ENCODE data around the gene TMTC2. TPM values are rescaled to one million over a fixed set of nuclear protein-coding genes. Genes with fewer than 3 reads are reported as not detected.

Gene TMTC2
- polyA plus RNA-seq, 6 donors from 2014 or later = 0.13 to 0.49 (median 0.17) TPM; not detected in 3

DNA sequence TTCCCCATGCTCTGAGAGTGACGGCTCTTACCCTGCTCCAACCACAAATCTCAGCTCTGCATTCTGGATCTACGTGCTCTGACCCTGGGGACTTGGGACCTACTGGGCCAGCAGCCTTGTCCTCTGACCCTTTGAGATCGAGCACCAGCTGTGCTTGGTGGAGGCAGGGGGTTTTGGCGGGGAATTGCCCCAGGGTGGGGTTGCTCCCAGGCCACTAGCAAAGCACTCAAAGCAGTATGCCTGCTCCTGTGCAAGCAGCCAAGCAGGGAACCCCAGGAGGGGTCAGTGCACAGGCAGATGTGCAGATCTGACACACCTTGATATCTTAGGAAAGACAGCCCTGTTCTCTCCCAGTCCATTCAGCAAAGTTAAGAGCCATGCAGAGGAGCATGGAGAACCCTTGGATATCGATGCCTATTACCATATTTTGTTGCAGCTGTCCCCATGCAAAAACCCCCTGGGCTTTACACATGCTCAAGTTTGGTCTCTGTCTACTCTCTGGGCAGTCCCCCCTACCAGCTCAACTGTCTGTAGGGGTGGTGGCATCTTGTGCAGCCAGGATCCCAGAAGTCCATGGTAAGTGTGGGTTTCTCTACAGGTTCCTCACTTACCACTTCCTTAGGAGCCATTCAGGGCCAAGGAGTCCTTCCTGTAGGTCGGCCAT, 319.0 kb downstream of the TMTC2 start:
- Mint-ChIP-seq H3K4me1 (peaks cover 0 to 10% (median 4%) of the 10 kb centered on the region in 3 donors), H3K36me3 (peaks cover 19 to 27% of the 10 kb centered on the region in 2 donors), H3K4me3 (no peak overlapping the region), H3K9me3 (peaks cover 17 to 38% (median 23%) of the 10 kb centered on the region in 7 donors), H3K27me3 (no peaks in the 10 kb centered on the region), H3K27ac (no peak overlapping the region)
- DNase-seq (no peak), ATAC-seq (ENCODE audit: low read depth in 2 of 2) (no peak)

- no peak for ATAC-seq (ENCODE audit: low read depth in 2 of 2)
- no peak for DNase-seq
- Mint-ChIP-seq H3K4me1 (peaks cover 0 to 10% (median 4%) of the 10 kb centered on the region in 3 donors), H3K9me3 (peaks cover 17 to 46% (median 26%) of the 10 kb centered on the region in 7 donors), H3K4me3 (no peak overlapping the region), H3K27ac (no peak overlapping the region), H3K27me3 (no peaks in the 10 kb centered on the region), H3K36me3 (peaks cover 11 to 35% of the 10 kb centered on the region in 2 donors)
Measured at GRCh38 chr12:83008703-83009102, 322.0 kb downstream of the TMTC2 start.

DNA sequence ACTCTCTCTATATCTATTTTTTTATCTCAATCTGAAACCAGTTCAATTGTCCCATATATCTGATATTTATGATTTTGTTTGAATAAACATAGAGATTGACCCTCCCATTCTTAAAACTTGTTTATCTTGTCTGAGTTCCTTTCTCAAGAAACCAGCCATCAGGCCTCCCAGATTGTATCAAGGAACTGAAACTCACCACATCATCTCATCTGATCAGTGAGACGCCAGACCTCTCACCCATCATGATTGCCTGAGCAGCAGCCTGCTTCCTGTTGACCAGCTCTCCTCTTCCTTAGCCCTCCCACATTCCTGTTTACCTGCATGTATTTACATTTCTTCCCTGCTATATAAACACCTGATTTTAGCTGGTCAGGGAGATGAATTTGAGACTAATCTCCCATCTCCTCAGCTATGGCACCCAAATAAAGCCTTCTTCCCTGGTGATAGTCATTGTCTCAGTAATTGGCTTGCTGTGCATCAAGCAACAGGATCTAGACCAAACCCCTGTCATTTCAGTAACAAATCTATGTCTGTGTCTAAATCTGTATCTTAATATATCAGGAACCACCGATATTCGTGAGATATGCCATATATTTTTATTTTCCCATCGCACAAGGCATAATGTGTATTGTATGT, 323.6 kb downstream of the TMTC2 start:
- peaks cover 17 to 46% (median 26%) of the 10 kb centered on the region in 7 donors for H3K9me3 Mint-ChIP-seq
- peaks cover 11 to 35% of the 10 kb centered on the region in 2 donors for H3K36me3 Mint-ChIP-seq
- no peak for DNase-seq
- no peak overlapping the region for H3K4me3 Mint-ChIP-seq
- peak overlapping the region in 2 of 6 donors; percentile 28 to 51 for H3K27ac Mint-ChIP-seq
- peaks cover 0 to 10% (median 4%) of the 10 kb centered on the region in 3 donors for H3K4me1 Mint-ChIP-seq
- H3K27me3 Mint-ChIP-seq = no peaks in the 10 kb centered on the region
- peak in 1 of 2 donors; percentile 35 for ATAC-seq (ENCODE audit: low read depth in 2 of 2)

DNA sequence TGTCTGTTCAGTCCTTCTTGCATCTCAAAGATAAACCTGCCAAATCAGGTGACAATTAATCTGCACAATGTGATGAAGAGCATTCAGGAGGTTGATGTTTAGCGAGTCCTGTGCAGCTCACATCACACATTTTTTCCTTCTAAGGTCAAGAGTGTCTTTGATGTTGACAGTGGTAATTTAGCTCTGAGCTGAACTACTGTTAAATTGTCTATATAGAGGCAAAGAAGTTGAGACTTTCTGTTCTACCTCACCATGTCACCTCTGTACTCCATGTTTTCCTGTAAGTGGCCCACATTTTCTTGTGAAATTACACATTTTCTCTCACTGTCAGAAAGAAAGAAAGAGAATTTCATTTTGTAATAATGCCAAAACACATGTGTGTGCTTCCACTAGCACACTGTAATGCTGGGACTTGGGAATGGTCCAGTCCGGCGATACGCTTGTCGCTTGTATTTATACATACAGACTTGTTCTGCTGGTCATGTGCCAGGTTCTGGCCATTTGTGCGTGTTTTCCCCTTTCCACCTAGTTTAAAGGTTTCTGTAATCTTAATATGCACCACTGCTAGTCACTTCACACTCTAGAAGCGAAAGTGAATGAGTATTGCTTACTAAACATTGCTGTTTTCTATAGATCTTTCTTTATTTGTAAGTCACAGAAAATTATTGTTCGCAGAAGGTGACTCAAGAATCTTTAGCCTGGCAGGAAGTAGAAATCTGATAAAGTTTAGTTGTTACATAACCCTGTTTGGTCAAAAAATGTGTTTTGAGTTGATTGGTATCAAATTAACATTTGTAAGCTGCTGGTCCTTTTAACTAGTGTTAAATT, 328.9 kb downstream of the TMTC2 start:
- H3K36me3 Mint-ChIP-seq = peaks cover under 1 to 9% of the 10 kb centered on the region in 2 donors
- ATAC-seq (ENCODE audit: low read depth in 2 of 2) (no peak), DNase-seq (no peak)
- peaks cover 0 to 15% (median 5%) of the 10 kb centered on the region in 7 donors for H3K9me3 Mint-ChIP-seq
- H3K27ac Mint-ChIP-seq = no peak overlapping the region
- H3K4me1 Mint-ChIP-seq = no peaks in the 10 kb centered on the region
- no peaks in the 10 kb centered on the region for H3K27me3 Mint-ChIP-seq
- H3K4me3 Mint-ChIP-seq = no peak overlapping the region

DNA sequence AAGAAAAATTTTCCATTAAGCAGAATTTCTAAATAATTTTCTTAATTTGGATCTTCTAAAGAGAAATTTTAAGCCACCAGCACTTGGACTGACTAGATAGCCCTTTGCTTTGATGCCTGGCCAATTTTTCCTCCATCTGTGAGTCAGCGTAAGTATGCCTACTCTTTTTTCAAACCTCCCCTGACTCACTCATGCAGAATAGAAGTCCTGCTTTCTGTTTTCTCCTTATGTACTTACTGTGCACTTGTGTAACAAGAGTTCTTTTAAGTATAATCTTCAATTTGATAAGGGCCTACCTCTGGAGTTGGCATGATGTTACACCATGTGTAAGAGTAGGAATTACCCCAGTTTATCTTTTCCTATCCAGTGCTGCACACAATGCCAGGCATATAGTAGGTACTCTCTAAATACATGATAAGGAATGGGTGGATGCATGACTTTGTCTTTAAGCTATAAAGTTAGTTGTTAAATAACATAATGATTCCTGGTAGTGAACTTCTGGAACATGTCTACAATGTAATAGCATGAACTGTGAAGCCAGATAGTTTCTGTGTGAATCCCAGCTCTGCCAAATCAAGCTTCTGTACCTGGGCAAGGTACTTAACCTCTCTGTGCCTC, 329.6 kb downstream of the TMTC2 start:
- no peaks in the 10 kb centered on the region for H3K4me1 Mint-ChIP-seq
- no peak for ATAC-seq (ENCODE audit: low read depth in 2 of 2)
- no peaks in the 10 kb centered on the region for H3K27me3 Mint-ChIP-seq
- no peak for DNase-seq
- H3K36me3 Mint-ChIP-seq = peaks cover 0 to 6% of the 10 kb centered on the region in 2 donors
- no peak overlapping the region for H3K27ac Mint-ChIP-seq
- peaks cover under 1 to 14% (median 3%) of the 10 kb centered on the region in 7 donors for H3K9me3 Mint-ChIP-seq
- H3K4me3 Mint-ChIP-seq = no peak overlapping the region

DNA sequence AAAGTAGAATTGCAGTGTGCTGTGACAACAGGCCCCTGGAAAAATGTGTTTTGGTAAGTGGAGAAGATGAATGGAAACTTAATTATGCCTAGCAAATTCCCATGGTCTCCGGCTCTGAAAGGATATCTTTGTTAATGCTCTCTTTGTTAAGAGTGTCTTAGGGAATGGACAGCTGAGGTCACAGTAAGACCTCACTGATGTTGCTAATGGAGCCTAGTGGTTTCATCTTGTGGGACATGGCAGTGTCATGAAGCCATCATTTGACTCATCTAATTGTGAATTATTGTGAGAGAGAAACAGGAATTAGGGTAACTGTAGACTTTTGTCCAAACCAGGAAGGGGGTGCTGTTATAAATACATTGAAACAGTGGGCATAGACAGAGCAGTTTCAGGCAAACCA, 330.3 kb downstream of the TMTC2 start:
- H3K27me3 Mint-ChIP-seq = no peaks in the 10 kb centered on the region
- H3K4me1 Mint-ChIP-seq = no peaks in the 10 kb centered on the region
- H3K27ac Mint-ChIP-seq = no peak overlapping the region
- no peak for DNase-seq
- no peak overlapping the region for H3K4me3 Mint-ChIP-seq
- H3K36me3 Mint-ChIP-seq = no peaks in the 10 kb centered on the region
- H3K9me3 Mint-ChIP-seq = peaks cover 0 to 7% (median 0%) of the 10 kb centered on the region in 7 donors
- ATAC-seq (ENCODE audit: low read depth in 2 of 2) = no peak

DNA sequence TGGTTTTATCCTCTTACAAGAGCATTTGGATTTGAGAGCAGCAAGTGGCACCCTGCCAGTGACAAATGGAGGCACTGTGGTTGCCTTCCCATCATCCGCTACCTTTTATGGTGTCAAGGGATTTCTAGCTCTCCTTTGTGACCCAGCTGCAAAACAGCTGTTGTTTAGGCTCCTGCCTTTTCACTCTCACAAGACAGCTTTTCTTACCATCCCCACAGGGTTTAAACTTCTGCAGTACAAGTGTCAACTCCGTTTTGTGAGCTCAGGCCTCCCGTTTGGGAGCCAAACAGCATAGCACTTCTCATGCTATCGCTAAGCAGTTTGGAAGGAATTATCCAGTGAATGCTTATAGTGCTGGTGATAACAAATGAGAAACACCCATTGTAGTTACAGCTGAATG, 331.4 kb downstream of the TMTC2 start:
- Mint-ChIP-seq H3K4me3 (no peak overlapping the region), H3K27ac (no peak overlapping the region), H3K27me3 (no peaks in the 10 kb centered on the region), H3K9me3 (peaks cover 0 to 6% (median 0%) of the 10 kb centered on the region in 7 donors), H3K4me1 (no peaks in the 10 kb centered on the region), H3K36me3 (no peaks in the 10 kb centered on the region)
- ATAC-seq (ENCODE audit: low read depth in 2 of 2) = no peak
- no peak for DNase-seq

GRCh38 chr12:83027021-83027723, 340.5 kb downstream of the TMTC2 start:
- H3K4me3 Mint-ChIP-seq = no peak overlapping the region
- ATAC-seq (ENCODE audit: low read depth in 2 of 2) = no peak
- DNase-seq = no peak
- no peaks in the 10 kb centered on the region for H3K36me3 Mint-ChIP-seq
- no peaks in the 10 kb centered on the region for H3K27me3 Mint-ChIP-seq
- H3K4me1 Mint-ChIP-seq = no peaks in the 10 kb centered on the region
- no peaks in the 10 kb centered on the region for H3K9me3 Mint-ChIP-seq
- no peak overlapping the region for H3K27ac Mint-ChIP-seq

- Mint-ChIP-seq H3K27me3 (no peaks in the 10 kb centered on the region), H3K36me3 (no peaks in the 10 kb centered on the region), H3K27ac (no peak overlapping the region), H3K9me3 (peaks cover 0 to 4% (median 0%) of the 10 kb centered on the region in 7 donors), H3K4me1 (no peaks in the 10 kb centered on the region), H3K4me3 (no peak overlapping the region)
- no peak for DNase-seq
- no peak for ATAC-seq (ENCODE audit: low read depth in 2 of 2)
Measured at GRCh38 chr12:83031196-83031595, 344.5 kb downstream of the TMTC2 start.

DNA sequence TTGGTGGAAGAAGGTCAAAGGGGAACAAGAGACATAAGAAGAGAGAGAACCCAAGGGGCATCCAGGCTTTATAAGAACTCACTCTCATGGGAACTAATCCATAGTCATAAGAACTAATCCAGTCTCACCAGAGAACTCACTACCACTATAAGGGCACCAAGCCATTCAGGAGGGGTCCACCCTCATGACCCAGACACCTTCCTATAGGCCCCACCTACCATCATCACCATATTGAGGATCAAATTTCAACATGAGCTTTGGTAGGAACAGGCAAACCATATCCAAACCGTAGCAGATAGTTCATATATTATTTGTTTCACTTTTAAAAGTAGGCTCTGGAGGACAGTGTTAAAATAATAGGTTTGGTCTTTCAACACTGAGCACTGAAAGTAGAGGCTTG, 350.1 kb downstream of the TMTC2 start:
- H3K27ac Mint-ChIP-seq = no peak overlapping the region
- no peak overlapping the region for H3K4me3 Mint-ChIP-seq
- H3K27me3 Mint-ChIP-seq = no peaks in the 10 kb centered on the region
- H3K9me3 Mint-ChIP-seq = peaks cover 0 to 7% (median 0%) of the 10 kb centered on the region in 7 donors
- no peak for ATAC-seq (ENCODE audit: low read depth in 2 of 2)
- H3K36me3 Mint-ChIP-seq = no peaks in the 10 kb centered on the region
- DNase-seq = no peak
- H3K4me1 Mint-ChIP-seq = no peaks in the 10 kb centered on the region

DNA sequence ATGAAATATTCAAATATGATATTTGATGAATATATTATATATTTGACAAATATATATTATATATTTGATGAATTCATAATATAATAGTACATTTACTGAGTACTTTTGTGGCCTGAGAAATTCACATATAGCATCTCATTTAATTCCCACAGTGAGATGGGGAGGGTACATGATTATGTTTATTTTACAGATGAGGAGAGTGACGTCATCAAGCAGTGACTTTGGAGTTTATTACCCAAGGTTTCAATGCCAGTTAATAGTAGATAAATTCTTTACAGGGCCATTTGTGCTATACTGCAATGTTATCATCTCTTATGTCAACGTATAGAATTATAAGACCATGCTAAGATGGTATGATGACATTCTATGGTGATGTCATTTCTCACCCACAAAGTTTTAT, 352.7 kb downstream of the TMTC2 start:
- no peak overlapping the region for H3K27ac Mint-ChIP-seq
- H3K36me3 Mint-ChIP-seq = no peaks in the 10 kb centered on the region
- H3K4me1 Mint-ChIP-seq = no peaks in the 10 kb centered on the region
- no peaks in the 10 kb centered on the region for H3K27me3 Mint-ChIP-seq
- peaks cover 0 to 3% (median 0%) of the 10 kb centered on the region in 7 donors for H3K9me3 Mint-ChIP-seq
- no peak overlapping the region for H3K4me3 Mint-ChIP-seq
- DNase-seq (no peak), ATAC-seq (ENCODE audit: low read depth in 2 of 2) (no peak)

- Mint-ChIP-seq H3K4me3 (no peak overlapping the region), H3K27ac (no peak overlapping the region), H3K27me3 (no peaks in the 10 kb centered on the region), H3K36me3 (no peaks in the 10 kb centered on the region), H3K4me1 (no peaks in the 10 kb centered on the region), H3K9me3 (peaks cover 0 to 3% (median 0%) of the 10 kb centered on the region in 7 donors)
- ATAC-seq (ENCODE audit: low read depth in 2 of 2) (no peak), DNase-seq (no peak)
Measured at GRCh38 chr12:83040339-83040738, 353.6 kb downstream of the TMTC2 start.

DNA sequence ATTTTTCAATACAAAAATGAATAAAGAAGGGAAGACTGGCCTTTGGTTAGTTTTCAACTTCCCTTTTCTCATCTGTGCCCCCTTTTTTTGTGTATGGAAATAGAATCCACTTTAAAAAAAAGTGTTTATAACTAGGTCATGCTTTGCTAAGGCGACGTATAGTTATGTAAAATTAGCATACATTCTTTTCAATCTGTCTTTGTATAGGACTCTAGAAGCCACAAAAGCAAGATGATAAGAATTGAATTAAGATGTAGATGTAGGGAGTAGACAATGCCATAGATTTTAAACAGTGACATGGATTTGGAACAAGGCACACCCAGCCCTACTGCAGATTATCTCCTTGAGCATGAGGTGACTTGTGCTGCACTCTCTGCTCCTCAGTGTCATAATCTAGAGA, 354.3 kb downstream of the TMTC2 start:
- H3K27me3 Mint-ChIP-seq = no peaks in the 10 kb centered on the region
- no peaks in the 10 kb centered on the region for H3K36me3 Mint-ChIP-seq
- no peak overlapping the region for H3K27ac Mint-ChIP-seq
- H3K4me3 Mint-ChIP-seq = no peak overlapping the region
- no peak for DNase-seq
- H3K9me3 Mint-ChIP-seq = peaks cover 0 to 3% (median 0%) of the 10 kb centered on the region in 7 donors
- no peak for ATAC-seq (ENCODE audit: low read depth in 2 of 2)
- H3K4me1 Mint-ChIP-seq = no peaks in the 10 kb centered on the region
